Endothelial cell (in vitro differentiated cells): ENCODE results near the gene EXOC2. TPM values are rescaled to one million over a fixed set of nuclear protein-coding genes. Genes with fewer than 3 reads are reported as not detected.

Experiments
- DNase-seq: peaks from one replicate; pipeline ENCODE4 v3.0.0; 2021; ENCODE audit warnings: low spot score
- H3K27ac Mint-ChIP-seq: one replicate; pipeline ENCODE4 v1.8.0; 2021; ENCODE audit warnings: mixed read lengths, inconsistent platforms; ENCODE audit not compliant: unreplicated experiment
- H3K27me3 Mint-ChIP-seq: one replicate; pipeline ENCODE4 v1.8.0; 2021; ENCODE audit warnings: mild to moderate bottlenecking, moderate library complexity, mixed read lengths, inconsistent platforms; ENCODE audit not compliant: unreplicated experiment
- H3K36me3 Mint-ChIP-seq: one replicate; pipeline ENCODE4 v1.8.0; 2021; ENCODE audit warnings: mild to moderate bottlenecking, low read depth, mixed read lengths, inconsistent platforms; ENCODE audit not compliant: unreplicated experiment
- H3K4me1 Mint-ChIP-seq: one replicate; pipeline ENCODE4 v1.8.0; 2021; ENCODE audit warnings: mild to moderate bottlenecking, mixed read lengths, inconsistent platforms; ENCODE audit not compliant: unreplicated experiment
- H3K4me3 Mint-ChIP-seq: one replicate; pipeline ENCODE4 v1.8.0; 2021; ENCODE audit warnings: mild to moderate bottlenecking, mixed read lengths, inconsistent platforms; ENCODE audit not compliant: unreplicated experiment
- H3K9me3 Mint-ChIP-seq: one replicate; pipeline ENCODE4 v1.8.0; 2021; ENCODE audit warnings: mixed read lengths, inconsistent platforms; ENCODE audit not compliant: unreplicated experiment
- CTCF ChIP-seq: fragments of 200-600 bp; sonication (generic); IDR thresholded peaks from one replicate; pipeline ENCODE4 v1.5.0; 2021; ENCODE audit warnings: antibody characterized with exemption; ENCODE audit not compliant: unreplicated experiment
- total RNA-seq: library from RNA; stranded (reverse); fragmentation: NEBNext Ultra II Directional; extraction: Animal tissue kit (Norgen Biotek cat#: 25700); gene quantifications from one replicate; pipeline ENCODE4 v1.2.1, GENCODE V29; 2021; ENCODE audit not compliant: unreplicated experiment

Gene EXOC2
- total RNA-seq, 1 donor from 2014 or later, result 34.6 TPM

- H3K36me3 Mint-ChIP-seq, result peaks cover 4% of the 10 kb centered on the region
- H3K27ac Mint-ChIP-seq, result no peak overlapping the region
- no peak for DNase-seq
- H3K9me3 Mint-ChIP-seq, result no peaks in the 10 kb centered on the region
- H3K4me1 Mint-ChIP-seq, result peaks cover 25% of the 10 kb centered on the region
- H3K4me3 Mint-ChIP-seq, result no peak overlapping the region
- TF ChIP-seq CTCF, result no peak
- no peaks in the 10 kb centered on the region for H3K27me3 Mint-ChIP-seq
Observed at GRCh38 chr6:680251-680650, 12.7 kb downstream of the EXOC2 start.

- no peak for TF ChIP-seq CTCF
- Mint-ChIP-seq H3K27me3 (peaks cover 4% of the 10 kb centered on the region), H3K4me3 (no peak overlapping the region)
Observed at GRCh38 chr6:679282-679681, 13.7 kb downstream of the EXOC2 start.

DNA sequence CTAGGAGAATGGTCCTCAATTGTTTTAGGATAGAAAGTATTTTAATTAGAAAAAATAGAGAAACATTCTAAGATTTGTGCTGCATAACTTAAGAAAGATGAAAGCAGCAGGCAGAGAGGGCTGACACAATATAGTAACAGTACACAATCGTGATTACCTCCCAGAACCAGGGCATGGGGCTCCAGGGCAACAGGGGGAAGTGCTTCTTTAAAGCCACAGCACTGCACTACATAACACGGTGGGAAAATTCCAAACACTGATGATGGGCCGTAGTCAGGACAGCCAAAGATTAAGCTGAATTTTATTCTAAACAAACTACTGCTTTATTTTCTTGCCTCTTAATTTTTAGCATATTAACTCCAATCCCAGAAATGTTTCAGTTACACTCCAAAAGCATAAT, 14.4 kb downstream of the EXOC2 start:
- H3K36me3 Mint-ChIP-seq, result peaks cover 7% of the 10 kb centered on the region
- no peak for TF ChIP-seq CTCF
- H3K27ac Mint-ChIP-seq, result no peak overlapping the region
- no peak for DNase-seq
- H3K4me1 Mint-ChIP-seq, result peaks cover 24% of the 10 kb centered on the region
- peaks cover 4% of the 10 kb centered on the region for H3K27me3 Mint-ChIP-seq
- no peak overlapping the region for H3K4me3 Mint-ChIP-seq
- H3K9me3 Mint-ChIP-seq, result no peaks in the 10 kb centered on the region

More at GRCh38 chr6:679282-679681, 13.7 kb downstream of the EXOC2 start:
- Mint-ChIP-seq H3K27ac (no peak overlapping the region), H3K9me3 (no peaks in the 10 kb centered on the region), H3K4me1 (peaks cover 32% of the 10 kb centered on the region), H3K36me3 (peaks cover 7% of the 10 kb centered on the region)
- no peak for DNase-seq

- H3K36me3 Mint-ChIP-seq, result peaks cover 7% of the 10 kb centered on the region
- no peak overlapping the region for H3K4me3 Mint-ChIP-seq
- no peak for TF ChIP-seq CTCF
- H3K9me3 Mint-ChIP-seq, result no peaks in the 10 kb centered on the region
- no peak overlapping the region for H3K27ac Mint-ChIP-seq
- peaks cover 21% of the 10 kb centered on the region for H3K4me1 Mint-ChIP-seq
- peaks cover 4% of the 10 kb centered on the region for H3K27me3 Mint-ChIP-seq
- no peak for DNase-seq
Observed at GRCh38 chr6:677919-678318, 15.0 kb downstream of the EXOC2 start.

DNA sequence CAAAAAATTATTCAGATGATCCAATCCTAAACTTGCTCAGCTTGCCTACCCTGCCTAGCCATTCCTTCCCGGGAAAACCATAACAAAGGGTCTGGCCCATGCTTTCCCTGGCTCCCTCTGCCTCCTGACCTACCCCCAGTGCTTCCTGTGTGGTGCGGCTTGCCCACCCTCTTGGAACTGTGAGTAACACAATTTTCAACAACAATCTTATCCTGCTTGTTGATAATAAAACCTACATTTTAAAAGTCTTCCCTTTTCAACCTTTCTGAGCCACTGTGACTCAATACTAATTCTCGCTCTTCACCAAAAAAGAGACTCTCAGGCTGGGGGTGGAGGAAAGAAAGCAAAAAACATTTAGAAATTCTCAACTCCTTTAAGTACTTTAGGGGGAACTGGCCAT, 18.0 kb downstream of the EXOC2 start:
- H3K4me3 Mint-ChIP-seq, result no peak overlapping the region
- H3K27me3 Mint-ChIP-seq, result peaks cover 4% of the 10 kb centered on the region
- peaks cover 12% of the 10 kb centered on the region for H3K4me1 Mint-ChIP-seq
- DNase-seq, result no peak
- H3K27ac Mint-ChIP-seq, result peak overlapping the region; percentile 75
- H3K36me3 Mint-ChIP-seq, result peaks cover 14% of the 10 kb centered on the region
- no peak for TF ChIP-seq CTCF
- no peaks in the 10 kb centered on the region for H3K9me3 Mint-ChIP-seq
